GM12878 (cell line): ENCODE measurements around the gene MXRA7. TPM values are rescaled to one million over a fixed set of nuclear protein-coding genes. Genes with fewer than 3 reads are reported as not detected.

ENCODE experiments used
- BCL11A ChIP-seq: IDR thresholded peaks from 2 replicates; pipeline ENCODE4 v1.6.1; 2011; ENCODE audit warnings: low read depth, low read length
- CBFB ChIP-seq: IDR thresholded peaks from 2 replicates; pipeline ENCODE4 v1.6.1; 2016; ENCODE audit warnings: antibody characterized with exemption, low read depth
- CBX3 ChIP-seq: fragments of 200-600 bp; sonication (generic); IDR thresholded peaks from 2 replicates; pipeline ENCODE4 v1.6.1; 2016; ENCODE audit warnings: low read depth, borderline replicate concordance
- EP300 ChIP-seq, 2 experiments: fragments of 150-350 bp in 1 of 2; IDR thresholded peaks; 2 replicates each; pipeline ENCODE4 v1.6.1; 2011 to 2012; ENCODE audit warnings: low read depth in 2 of 2, low read length in 2 of 2, borderline replicate concordance in 1 of 2, improper control_type of control experiment in 1 of 2, inconsistent platforms in 1 of 2; ENCODE audit not compliant: control insufficient read depth in 1 of 2
- FOXM1 ChIP-seq: IDR thresholded peaks from 2 replicates; pipeline ENCODE4 v1.6.1; 2012; ENCODE audit warnings: low read depth, mild to moderate bottlenecking, inconsistent platforms, low read length, moderate library complexity
- HDGF ChIP-seq: fragments of 450-650 bp; IDR thresholded peaks from 2 replicates; pipeline ENCODE4 v1.6.1; 2016; ENCODE audit warnings: antibody characterized with exemption
- IKZF2 ChIP-seq, 2 experiments: fragments of 450-650 bp; IDR thresholded peaks; 2 replicates each; pipeline ENCODE4 v1.6.1; 2017; ENCODE audit warnings: mild to moderate bottlenecking in 2 of 2, moderate library complexity in 2 of 2
- IRF4 ChIP-seq: IDR thresholded peaks from 2 replicates; pipeline ENCODE4 v1.6.1; 2011; ENCODE audit warnings: low read depth, low read length
- JUND ChIP-seq: IDR thresholded peaks from 2 replicates; pipeline ENCODE4 v1.6.1; 2012; ENCODE audit warnings: low read depth, mild to moderate bottlenecking, low read length, improper control_type of control experiment, moderate library complexity
- NR2C2 ChIP-seq: IDR thresholded peaks from 2 replicates; pipeline ENCODE4 v1.6.1; 2011; ENCODE audit warnings: borderline replicate concordance, low read depth; ENCODE audit not compliant: control insufficient read depth, insufficient read length
- NRF1 ChIP-seq: conservative IDR thresholded peaks from 2 replicates; pipeline ENCODE4 v1.6.1; 2011; ENCODE audit warnings: mild to moderate bottlenecking, low read depth, low read length, improper control_type of control experiment
- POU2F2 ChIP-seq: IDR thresholded peaks from 3 replicates; pipeline ENCODE4 v1.6.1; 2011; ENCODE audit warnings: low read depth, mild to moderate bottlenecking, low read length, borderline replicate concordance
- RAD21 ChIP-seq: IDR thresholded peaks from 2 replicates; pipeline ENCODE4 v1.6.1; 2011; ENCODE audit warnings: mild to moderate bottlenecking, low read depth, low read length, moderate library complexity; ENCODE audit not compliant: insufficient read depth
- RCOR1 ChIP-seq: conservative IDR thresholded peaks from 2 replicates; pipeline ENCODE4 v1.6.1; 2012; ENCODE audit warnings: low read depth, low read length, improper control_type of control experiment
- RFX5 ChIP-seq: IDR thresholded peaks from 2 replicates; pipeline ENCODE4 v1.6.1; 2011; ENCODE audit warnings: low read depth, low read length, improper control_type of control experiment
- SIN3A ChIP-seq: IDR thresholded peaks from 2 replicates; pipeline ENCODE4 v1.6.1; 2012; ENCODE audit warnings: low read depth, low read length, improper control_type of control experiment
- SMAD5 ChIP-seq: IDR thresholded peaks from 2 replicates; pipeline ENCODE4 v1.6.1; 2016; ENCODE audit warnings: antibody characterized with exemption, low read depth
- SMC3 ChIP-seq: IDR thresholded peaks from 2 replicates; pipeline ENCODE4 v1.6.1; 2011; ENCODE audit warnings: low read length, improper control_type of control experiment, borderline replicate concordance
- STAT1 ChIP-seq: fragments of 450-650 bp; conservative IDR thresholded peaks from 2 replicates; pipeline ENCODE4 v1.6.1; 2014; ENCODE audit warnings: antibody characterized with exemption, mild to moderate bottlenecking
- TBL1XR1 ChIP-seq: IDR thresholded peaks from 2 replicates; pipeline ENCODE4 v1.6.1; 2012; ENCODE audit warnings: low read depth, low read length, improper control_type of control experiment
- TCF12 ChIP-seq: IDR thresholded peaks from 2 replicates; pipeline ENCODE4 v1.6.1; 2011; ENCODE audit warnings: low read depth, mild to moderate bottlenecking, low read length
- WRNIP1 ChIP-seq: IDR thresholded peaks from 2 replicates; pipeline ENCODE4 v1.6.1; 2011; ENCODE audit warnings: low read depth, low read length, improper control_type of control experiment, borderline replicate concordance
- YY1 ChIP-seq: IDR thresholded peaks from 2 replicates; pipeline ENCODE4 v1.6.1; 2011; ENCODE audit warnings: low read depth, mild to moderate bottlenecking, low read length
- polyA plus RNA-seq, 11 experiments: library from polyadenylated mRNA; depleted of rRNA in 4 of 11; unstranded in 6 of 11; stranded (reverse) in 5 of 11; fragments of >200 nt; fragmentation: Nextera tagmentation in 4 of 11; fragmentation: Illumina TruSeq in 1 of 11; extraction: Ambion mirVana in 4 of 11; extraction: Trizol in 1 of 11; gene quantifications; 1 replicate in 1 of 11; 2 replicates in 10 of 11; pipeline versions ENCODE4 v1.2.1 to v1.2.3, GENCODE V29; 2011 to 2016; ENCODE audit warnings: inconsistent platforms in 2 of 11, missing spikeins in 2 of 11, low read depth in 1 of 11
- total RNA-seq, 4 experiments: library from RNA; depleted of rRNA in 3 of 4; stranded (reverse); fragments of >200 nt in 3 of 4; fragmentation: Illumina TruSeq in 1 of 4; extraction: Trizol in 1 of 4; gene quantifications; 2 replicates each; pipeline versions ENCODE4 v1.2.1 to v1.2.3, GENCODE V29; 2013 to 2021
- TF ChIP-seq, protein P1 (sequence below), 3 experiments: IDR thresholded peaks in 2 of 3; conservative IDR thresholded peaks in 1 of 3; 2 replicates each; pipeline ENCODE4 v1.5.1; 2011; ENCODE audit warnings: low read depth in 3 of 3, low read length in 3 of 3, mild to moderate bottlenecking in 3 of 3, control low read depth in 2 of 3, moderate library complexity in 2 of 3, inconsistent platforms in 1 of 3, mixed read lengths in 1 of 3; ENCODE audit not compliant: control insufficient read depth in 2 of 3, insufficient read depth in 1 of 3; ENCODE audit errors: extremely low read depth in 1 of 3
- TF ChIP-seq, protein P2 (sequence below): IDR thresholded peaks from 2 replicates; pipeline ENCODE4 v1.6.1; 2011; ENCODE audit warnings: borderline replicate concordance, low read depth, mild to moderate bottlenecking, moderate library complexity, low read length; ENCODE audit not compliant: insufficient read depth, poor library complexity, severe bottlenecking
- TF ChIP-seq, protein P3 (sequence below): IDR thresholded peaks from 2 replicates; pipeline ENCODE4 v1.6.1; 2011; ENCODE audit warnings: mild to moderate bottlenecking, low read depth, low read length, moderate library complexity; ENCODE audit not compliant: insufficient replicate concordance

The MXRA7 gene
- total and polyA plus RNA-seq, 10 of the 15 experiments (the other 5 are each of a cell fraction or from before 2014, with no cell fraction given), result 0.03 to 2.0 (median 0.33) TPM

DNA sequence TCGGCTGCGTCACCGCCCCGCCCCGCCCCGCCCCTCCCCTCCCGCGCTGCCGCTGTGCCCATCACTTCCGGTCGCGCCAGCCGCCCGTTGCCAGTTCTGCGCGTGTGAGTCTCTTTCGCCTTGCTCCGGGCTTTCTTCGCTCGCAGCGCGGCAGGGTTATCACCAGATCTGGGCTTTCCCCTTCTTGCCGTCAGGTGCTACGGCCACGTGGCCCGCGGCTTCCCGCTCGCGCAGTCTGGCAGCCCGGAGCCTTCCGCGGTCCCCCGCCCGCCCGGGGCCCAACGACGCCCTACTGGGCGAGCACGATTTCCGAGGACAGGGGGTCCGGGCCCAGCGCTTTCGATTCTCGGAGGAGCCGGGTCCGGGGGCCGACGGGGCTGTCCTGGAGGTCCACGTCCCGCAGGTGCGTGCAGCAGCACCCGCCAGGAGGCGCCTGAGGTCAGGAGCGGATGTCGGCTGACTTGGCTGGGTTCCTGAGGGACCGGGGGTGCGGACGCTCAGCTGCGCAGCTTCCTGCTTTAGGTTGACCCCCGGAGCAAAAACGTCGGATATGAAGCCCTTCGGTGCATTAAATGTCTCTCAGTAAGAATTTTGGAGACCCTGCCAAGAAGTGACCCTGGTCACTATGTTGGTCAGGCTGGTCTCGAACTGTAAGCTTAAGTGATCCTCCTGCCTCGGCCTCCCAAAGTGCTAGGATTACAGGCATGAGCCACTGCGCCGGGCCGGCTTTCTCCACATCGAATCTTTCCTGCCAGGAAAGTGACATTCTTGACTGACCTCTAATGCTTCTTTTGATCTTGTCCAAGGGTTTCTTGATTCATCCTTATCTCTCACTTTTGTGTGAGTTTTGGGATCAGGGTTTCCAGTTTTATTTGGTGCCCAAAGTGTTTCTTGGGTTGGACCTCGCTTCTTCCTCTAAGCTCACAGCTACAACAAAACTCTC, 16.3 kb upstream of the MXRA7 start, which contains the start of gene METTL23 (continued):
- TF ChIP-seq, protein P1, sequence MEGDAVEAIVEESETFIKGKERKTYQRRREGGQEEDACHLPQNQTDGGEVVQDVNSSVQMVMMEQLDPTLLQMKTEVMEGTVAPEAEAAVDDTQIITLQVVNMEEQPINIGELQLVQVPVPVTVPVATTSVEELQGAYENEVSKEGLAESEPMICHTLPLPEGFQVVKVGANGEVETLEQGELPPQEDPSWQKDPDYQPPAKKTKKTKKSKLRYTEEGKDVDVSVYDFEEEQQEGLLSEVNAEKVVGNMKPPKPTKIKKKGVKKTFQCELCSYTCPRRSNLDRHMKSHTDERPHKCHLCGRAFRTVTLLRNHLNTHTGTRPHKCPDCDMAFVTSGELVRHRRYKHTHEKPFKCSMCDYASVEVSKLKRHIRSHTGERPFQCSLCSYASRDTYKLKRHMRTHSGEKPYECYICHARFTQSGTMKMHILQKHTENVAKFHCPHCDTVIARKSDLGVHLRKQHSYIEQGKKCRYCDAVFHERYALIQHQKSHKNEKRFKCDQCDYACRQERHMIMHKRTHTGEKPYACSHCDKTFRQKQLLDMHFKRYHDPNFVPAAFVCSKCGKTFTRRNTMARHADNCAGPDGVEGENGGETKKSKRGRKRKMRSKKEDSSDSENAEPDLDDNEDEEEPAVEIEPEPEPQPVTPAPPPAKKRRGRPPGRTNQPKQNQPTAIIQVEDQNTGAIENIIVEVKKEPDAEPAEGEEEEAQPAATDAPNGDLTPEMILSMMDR (IDR thresholded peaks at IDR 0.05 in 2 of 3, conservative IDR thresholded peaks at IDR 0.05 in 1 of 3; ENCODE audit: control insufficient read depth in 2 of 3, extremely low read depth in 1 of 3, insufficient read depth in 1 of 3, low read depth in 3 of 3, low read length in 3 of 3), result peak; percentile 70 to 79 (median 75)
- peak; percentile 54; the same call in 1 of the 2 replicates for TF ChIP-seq TCF12
- TF ChIP-seq, protein P2, sequence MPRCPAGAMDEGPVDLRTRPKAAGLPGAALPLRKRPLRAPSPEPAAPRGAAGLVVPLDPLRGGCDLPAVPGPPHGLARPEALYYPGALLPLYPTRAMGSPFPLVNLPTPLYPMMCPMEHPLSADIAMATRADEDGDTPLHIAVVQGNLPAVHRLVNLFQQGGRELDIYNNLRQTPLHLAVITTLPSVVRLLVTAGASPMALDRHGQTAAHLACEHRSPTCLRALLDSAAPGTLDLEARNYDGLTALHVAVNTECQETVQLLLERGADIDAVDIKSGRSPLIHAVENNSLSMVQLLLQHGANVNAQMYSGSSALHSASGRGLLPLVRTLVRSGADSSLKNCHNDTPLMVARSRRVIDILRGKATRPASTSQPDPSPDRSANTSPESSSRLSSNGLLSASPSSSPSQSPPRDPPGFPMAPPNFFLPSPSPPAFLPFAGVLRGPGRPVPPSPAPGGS, result no peak
- TF ChIP-seq RAD21, result peak; percentile 54
- TF ChIP-seq YY1, result no peak; the same call in 1 of the 2 replicates
- no peak for TF ChIP-seq CBX3
- TF ChIP-seq WRNIP1, result no peak
- no peak; the same call in 1 of the 2 replicates for TF ChIP-seq TBL1XR1
- TF ChIP-seq STAT1, result 0 out of 2 replicates have a peak, but pooled peaks have one; percentile 46
- no peak for TF ChIP-seq NR2C2
- TF ChIP-seq CBFB, result no peak; the same call in 1 of the 2 replicates
- TF ChIP-seq IRF4, result no peak
- no peak for TF ChIP-seq HDGF
- no peak for TF ChIP-seq RFX5
- no peak for TF ChIP-seq JUND
- peak in 1 of 2 experiments; percentile 35; a peak in 2 of 4 replicates for TF ChIP-seq IKZF2 (IDR thresholded peaks at IDR 0.05)
- TF ChIP-seq POU2F2, result no peak
- TF ChIP-seq, protein P3, sequence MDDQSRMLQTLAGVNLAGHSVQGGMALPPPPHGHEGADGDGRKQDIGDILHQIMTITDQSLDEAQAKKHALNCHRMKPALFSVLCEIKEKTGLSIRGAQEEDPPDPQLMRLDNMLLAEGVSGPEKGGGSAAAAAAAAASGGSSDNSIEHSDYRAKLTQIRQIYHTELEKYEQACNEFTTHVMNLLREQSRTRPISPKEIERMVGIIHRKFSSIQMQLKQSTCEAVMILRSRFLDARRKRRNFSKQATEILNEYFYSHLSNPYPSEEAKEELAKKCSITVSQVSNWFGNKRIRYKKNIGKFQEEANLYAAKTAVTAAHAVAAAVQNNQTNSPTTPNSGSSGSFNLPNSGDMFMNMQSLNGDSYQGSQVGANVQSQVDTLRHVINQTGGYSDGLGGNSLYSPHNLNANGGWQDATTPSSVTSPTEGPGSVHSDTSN, result no peak
- no peak for TF ChIP-seq BCL11A
- 0 out of 2 replicates have a peak, but pooled peaks have one; percentile 35 for TF ChIP-seq RCOR1
- TF ChIP-seq EP300 (IDR thresholded peaks at IDR 0.05; ENCODE audit: borderline replicate concordance in 1 of 2, control insufficient read depth in 1 of 2, low read depth in 2 of 2, low read length in 2 of 2), result peak in 1 of 2 experiments; percentile 13; a peak in 1 of 4 replicates
- TF ChIP-seq FOXM1, result no peak
- TF ChIP-seq SMC3, result peak; percentile 37; the same call in 1 of the 2 replicates
- no peak for TF ChIP-seq SMAD5
- TF ChIP-seq NRF1, result peak; percentile 24; the same call in 1 of the 2 replicates
- peak; percentile 49 for TF ChIP-seq SIN3A
